ENCODE measurements around the gene CD27. TPM values are rescaled to one million over a fixed set of nuclear protein-coding genes. Genes with fewer than 3 reads are reported as not detected.

Gene CD27
- polyA plus RNA-seq, 1 of the 3 experiments (the other 2 are of a cell fraction): not detected

- Histone ChIP-seq H3K4me1 (ENCODE audit: control insufficient read depth in 1 of 2, insufficient read depth in 2 of 2, low read depth in 1 of 2, low read length in 1 of 2) (peaks cover 3 to 6% of the 10 kb centered on the region in 2 experiments; a peak in 2 of 4 replicates), H3K9ac (no peak overlapping the region), H4K20me1 (ENCODE audit: insufficient read depth) (no peaks in the 10 kb centered on the region), H3K9me3 (no peaks in the 10 kb centered on the region), H3F3A (replicated peaks; ENCODE audit: insufficient read depth) (no peaks in the 10 kb centered on the region), H3K4me2 (peak overlapping the region; percentile 7; the same call in 1 of the 2 replicates), H3K27me3 (ENCODE audit: insufficient read depth) (no peaks in the 10 kb centered on the region), H3K27ac (ENCODE audit: low read depth in 2 of 2, low read length in 1 of 2) (no peak overlapping the region), H3K36me3 (replicated peaks in 1 of 2; ENCODE audit: control insufficient read depth in 1 of 2, insufficient read depth in 2 of 2, low read length in 1 of 2) (no peaks in the 10 kb centered on the region), H3K79me2 (ENCODE audit: insufficient read depth) (no peaks in the 10 kb centered on the region), H3K4me3 (ENCODE audit: low read depth in 2 of 2, low read length in 1 of 2) (no peak overlapping the region), H2AFZ (ENCODE audit: low read depth) (peak overlapping the region; percentile 37; the same call in 1 of the 2 replicates), H3K9me2 (no peaks in the 10 kb centered on the region)
- CTCF ChIA-PET: no interaction called here
- POLR2A ChIA-PET: no interaction called here
- DNase-seq: no peak
- 61% methylated on average over 19 of the region's 19 CpGs for WGBS (ENCODE audit: low lambda C conversion rate)
- TF ChIP-seq MAX (IDR thresholded peaks at IDR 0.05; ENCODE audit: low read depth) (0 out of 2 replicates have a peak, but pooled peaks have one; percentile 13), FOSL2 (IDR thresholded peaks at IDR 0.05; ENCODE audit: borderline replicate concordance, low read depth) (no peak)
Observed at GRCh38 chr12:6430124-6430989, 14.4 kb upstream of the CD27 start.

- TF ChIP-seq FOXJ3 (CRISPR knock-in tag; IDR thresholded peaks at IDR 0.05) (no peak), NRF1 (IDR thresholded peaks at IDR 0.05; ENCODE audit: low read depth, low read length) (no peak), USF1 (IDR thresholded peaks at IDR 0.05; ENCODE audit: borderline replicate concordance, low read depth) (no peak), YY1 (IDR thresholded peaks at IDR 0.05; ENCODE audit: low read depth) (no peak)
Observed at GRCh38 chr12:6432991-6433390, 11.8 kb upstream of the CD27 start.

More at GRCh38 chr12:6432991-6433390, 11.8 kb upstream of the CD27 start:
- no peaks in the 10 kb centered on the region for H3F3A ChIP-seq (replicated peaks; ENCODE audit: insufficient read depth)
- H3K27me3 ChIP-seq (ENCODE audit: insufficient read depth): no peaks in the 10 kb centered on the region
- H4K20me1 ChIP-seq (ENCODE audit: insufficient read depth): no peaks in the 10 kb centered on the region
- no peak overlapping the region for H3K4me2 ChIP-seq
- WGBS (ENCODE audit: low lambda C conversion rate): 88% methylated on average over 5 of the region's 5 CpGs
- no peak overlapping the region for H3K4me3 ChIP-seq (ENCODE audit: low read depth in 2 of 2, low read length in 1 of 2)
- H3K27ac ChIP-seq (ENCODE audit: low read depth in 2 of 2, low read length in 1 of 2): no peak overlapping the region
- no peaks in the 10 kb centered on the region for H3K9me3 ChIP-seq
- peaks cover 3 to 6% of the 10 kb centered on the region in 2 experiments; a peak in 2 of 4 replicates for H3K4me1 ChIP-seq (ENCODE audit: control insufficient read depth in 1 of 2, insufficient read depth in 2 of 2, low read depth in 1 of 2, low read length in 1 of 2)
- H3K36me3 ChIP-seq (replicated peaks in 1 of 2; ENCODE audit: control insufficient read depth in 1 of 2, insufficient read depth in 2 of 2, low read length in 1 of 2): no peaks in the 10 kb centered on the region
- H3K9me2 ChIP-seq: no peaks in the 10 kb centered on the region
- H3K79me2 ChIP-seq (ENCODE audit: insufficient read depth): no peaks in the 10 kb centered on the region
- no peak overlapping the region for H3K9ac ChIP-seq
- ChIA-PET CTCF (interaction anchor here (1.0 to 2.6 kb wide), 2 partner anchors 9 to 33 kb away, joined by 6 to 13 read pairs; no protein-coding TSS in a partner anchor), POLR2A (no interaction called here)
- no peak for DNase-seq
- H2AFZ ChIP-seq (ENCODE audit: low read depth): no peak overlapping the region

All from SK-N-SH (cell line).